ENCODE measurements around the gene PPP2R5D.

DNA sequence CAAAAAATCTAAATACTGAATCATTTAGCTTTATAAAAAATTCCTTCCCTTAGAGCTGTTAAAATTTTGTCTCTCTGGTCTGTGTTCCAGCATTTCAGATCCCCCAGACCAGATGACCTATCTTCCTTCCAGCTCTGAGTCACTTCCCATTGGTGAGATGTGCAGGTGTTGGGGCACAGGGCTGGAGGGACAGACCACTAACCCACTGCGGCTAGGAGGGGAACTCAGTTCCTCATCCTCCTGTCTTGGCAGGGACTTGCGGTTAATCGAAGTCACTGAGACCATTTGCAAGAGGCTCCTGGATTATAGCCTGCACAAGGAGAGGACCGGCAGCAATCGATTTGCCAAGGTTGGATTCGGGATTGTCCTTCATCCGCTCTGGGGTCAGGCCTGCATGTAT is 49.0 kb upstream of the PPP2R5D start:
- TF ChIP-seq CTCF (IDR thresholded peaks at IDR 0.05; ENCODE audit: borderline replicate concordance, extremely low read depth, low read length, poor library complexity, severe bottlenecking) (no peak), EZH2 (IDR thresholded peaks at IDR 0.05; ENCODE audit: borderline replicate concordance, low read depth, low read length, severe bottlenecking) (no peak)

Data from DND-41 (cell line).